SJCRH30 (cell line): ENCODE results near the gene MRPL33. TPM values are rescaled to one million over a fixed set of nuclear protein-coding genes. Genes with fewer than 3 reads are reported as not detected.

Experiments used
- DNase-seq, 2 experiments: peaks; one replicate each; pipeline ENCODE4 v3.0.0-alpha.2; 2015 to 2020
- H3K27ac ChIP-seq: fragments of 250-450 bp; sonication (Bioruptor Pico); 2 replicates; pipeline ENCODE4 v1.5.1; 2020; ENCODE audit warnings: mild to moderate bottlenecking, moderate library complexity
- H3K27me3 ChIP-seq: fragments of 250-450 bp; sonication (Bioruptor Pico); 2 replicates; pipeline ENCODE4 v1.5.1; 2020; ENCODE audit warnings: mild to moderate bottlenecking, moderate library complexity
- H3K36me3 ChIP-seq: fragments of 250-450 bp; sonication (Bioruptor Pico); 2 replicates; pipeline ENCODE4 v1.5.1; 2020; ENCODE audit warnings: mild to moderate bottlenecking, moderate library complexity
- H3K4me1 ChIP-seq: fragments of 250-450 bp; sonication (Bioruptor Pico); 2 replicates; pipeline ENCODE4 v1.5.1; 2020; ENCODE audit warnings: mild to moderate bottlenecking, moderate library complexity
- H3K4me3 ChIP-seq: fragments of 250-450 bp; sonication (Bioruptor Pico); 2 replicates; pipeline ENCODE4 v1.5.1; 2020; ENCODE audit warnings: mild to moderate bottlenecking, moderate library complexity
- H3K9me3 ChIP-seq: fragments of 250-450 bp; sonication (Bioruptor Pico); replicated peaks from 2 replicates; pipeline ENCODE4 v1.5.1; 2020; ENCODE audit warnings: mild to moderate bottlenecking, moderate library complexity
- total RNA-seq: library from RNA; depleted of rRNA; stranded (reverse); fragments of >200 nt; shearing (Covaris generic); gene quantifications from 2 replicates; pipeline ENCODE4 v1.2.3, GENCODE V29; 2014; rRNA removed

The MRPL33 gene
- total RNA-seq, 1 experiment from 2014 or later: 212 TPM

GRCh38 chr2:27823569-27823968 is 52.0 kb downstream of the MRPL33 start:
- no peak overlapping the region for H3K4me3 ChIP-seq
- no peaks in the 10 kb centered on the region for H3K36me3 ChIP-seq
- H3K4me1 ChIP-seq: no peaks in the 10 kb centered on the region
- H3K27ac ChIP-seq: no peak overlapping the region
- peaks cover 7% of the 10 kb centered on the region for H3K9me3 ChIP-seq
- no peaks in the 10 kb centered on the region for H3K27me3 ChIP-seq
- DNase-seq: no peak

GRCh38 chr2:27824401-27824800 is 52.9 kb downstream of the MRPL33 start:
- H3K27me3 ChIP-seq: no peaks in the 10 kb centered on the region
- H3K27ac ChIP-seq: no peak overlapping the region
- DNase-seq: no peak
- no peaks in the 10 kb centered on the region for H3K36me3 ChIP-seq
- H3K9me3 ChIP-seq: peaks cover 7% of the 10 kb centered on the region
- H3K4me3 ChIP-seq: no peak overlapping the region
- H3K4me1 ChIP-seq: no peaks in the 10 kb centered on the region

GRCh38 chr2:27828305-27828704 is 56.8 kb downstream of the MRPL33 start:
- H3K9me3 ChIP-seq: peaks cover 7% of the 10 kb centered on the region
- no peaks in the 10 kb centered on the region for H3K27me3 ChIP-seq
- H3K4me3 ChIP-seq: no peak overlapping the region
- no peaks in the 10 kb centered on the region for H3K36me3 ChIP-seq
- H3K4me1 ChIP-seq: no peaks in the 10 kb centered on the region
- no peak overlapping the region for H3K27ac ChIP-seq
- no peak for DNase-seq

Other genes starting within 250 kb of the MRPL33 start
- 83.4 and 87.8 TPM in 2 replicates for gene ZNF512, start 188.7 kb upstream of the MRPL33 start, total RNA-seq
- 6.6 and 8.4 TPM in 2 replicates for gene CCDC121, start 142.7 kb upstream of the MRPL33 start, total RNA-seq
- gene GPN1, start 142.7 kb upstream of the MRPL33 start, total RNA-seq: 71.9 and 78.6 TPM in 2 replicates
- 48.5 and 51.2 TPM in 2 replicates for gene SUPT7L, start 108.1 kb upstream of the MRPL33 start, total RNA-seq
- gene SLC4A1AP, start 107.8 kb upstream of the MRPL33 start, total RNA-seq: 36.0 and 41.6 TPM in 2 replicates
- gene RBKS, start 118.7 kb downstream of the MRPL33 start, total RNA-seq: 0.20 and 0.51 TPM in 2 replicates
- gene BABAM2, start 119.0 kb downstream of the MRPL33 start, total RNA-seq: 33.2 and 37.3 TPM in 2 replicates